Breast epithelium (tissue), 4 donors: Measurements from ENCODE around the gene CTXN2. TPM values are rescaled to one million over a fixed set of nuclear protein-coding genes. Genes with fewer than 3 reads are reported as not detected.

Experiments used
- DNase-seq, 2 donors: peaks; one replicate each; pipeline ENCODE4 v3.0.0-alpha.2; 2019; ENCODE audit warnings: low spot score in 2 of 2
- H3K27ac ChIP-seq, 2 donors: fragments of 200-600 bp; sonication (generic) in 1 of 2; one replicate each; pipeline ENCODE4 v1.5.1; 2016 to 2019; ENCODE audit warnings: mild to moderate bottlenecking in 1 of 2
- H3K27me3 ChIP-seq, 2 donors: fragments of 200-600 bp; sonication (generic) in 1 of 2; one replicate each; pipeline versions ENCODE4 v1.5.1 to v1.6.0; 2017 to 2019; ENCODE audit warnings: control low read depth in 1 of 2, mild to moderate bottlenecking in 1 of 2
- H3K36me3 ChIP-seq: fragments of 200-600 bp; one replicate; pipeline ENCODE4 v1.5.1; 2019
- H3K4me1 ChIP-seq, 2 donors: fragments of 200-600 bp; sonication (generic); one replicate each; pipeline ENCODE4 v1.5.1; 2016 to 2019; ENCODE audit warnings: control low read depth in 1 of 2
- H3K4me3 ChIP-seq, 3 donors: fragments of 200-600 bp; sonication (generic); 1 replicate in 2 of 3; 2 replicates in 1 of 3; pipeline ENCODE4 v1.5.1; 2016 to 2019; ENCODE audit warnings: mild to moderate bottlenecking in 3 of 3, moderate library complexity in 2 of 3
- H3K9me3 ChIP-seq, 2 donors: fragments of 200-600 bp; sonication (generic) in 1 of 2; one replicate each; pipeline ENCODE4 v1.5.1; 2016 to 2019; ENCODE audit warnings: control low read depth in 1 of 2
- CTCF ChIP-seq, 3 donors: fragments of 450-650 bp; IDR thresholded peaks; one replicate each; pipeline ENCODE4 v1.5.1; 2016 to 2017; ENCODE audit warnings: antibody characterized with exemption in 3 of 3, mild to moderate bottlenecking in 3 of 3, moderate library complexity in 3 of 3
- POLR2A ChIP-seq: fragments of 450-650 bp; IDR thresholded peaks from one replicate; pipeline ENCODE4 v1.6.1; 2016; ENCODE audit warnings: antibody characterized with exemption, mild to moderate bottlenecking, moderate library complexity
- POLR2AphosphoS5 ChIP-seq, 3 donors: sonication (generic); formaldehyde crosslinking; IDR thresholded peaks; one replicate each; pipeline ENCODE4 v1.6.1; 2017; ENCODE audit warnings: antibody characterized with exemption in 3 of 3
- intact Hi-C: fragments of 100-400 bp; cut with DNase I; formaldehyde crosslinking; loops from one replicate; pipeline ENCODE4 v1.15.1; 2023; ENCODE audit warnings: low total_unique reads
- total RNA-seq, 3 donors: library from RNA; depleted of rRNA; stranded (reverse); fragments of >200 nt; gene quantifications; one replicate each; pipeline ENCODE4 v1.1.0, GENCODE V29; 2016

Gene CTXN2
- total RNA-seq, 3 donors from 2014 or later = not detected

GRCh38 chr15:48221261-48221660, 29.8 kb downstream of the CTXN2 start:
- Histone ChIP-seq H3K4me3 (no peak overlapping the region), H3K27ac (no peak overlapping the region), H3K4me1 (no peaks in the 10 kb centered on the region), H3K36me3 (no peaks in the 10 kb centered on the region), H3K9me3 (no peaks in the 10 kb centered on the region), H3K27me3 (no peaks in the 10 kb centered on the region)
- intact Hi-C loops = no loop called here
- TF ChIP-seq POLR2A (no peak), POLR2AphosphoS5 (IDR thresholded peaks at IDR 0.05) (no peak), CTCF (IDR thresholded peaks at IDR 0.05) (no peak)
- DNase-seq = no peak

DNA sequence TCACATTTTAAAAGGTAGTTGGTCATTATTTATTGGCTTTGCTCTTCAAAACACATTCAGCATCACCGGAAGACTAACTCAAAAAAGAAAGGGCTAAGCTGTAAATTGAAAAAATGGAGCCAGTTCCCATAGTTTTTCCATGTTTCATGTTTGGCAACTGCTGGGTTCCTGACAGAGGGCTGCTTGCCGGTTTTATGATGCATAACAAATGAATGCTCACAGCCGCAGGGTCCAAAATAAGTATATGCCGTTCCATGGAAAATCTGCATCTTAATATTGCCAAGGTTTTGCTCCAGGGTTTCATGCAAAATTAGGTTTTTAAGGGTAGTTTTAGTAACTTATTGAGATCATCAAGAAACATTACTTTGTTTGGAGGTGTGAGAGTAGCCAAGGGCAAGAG, 30.4 kb downstream of the CTXN2 start:
- TF ChIP-seq CTCF (IDR thresholded peaks at IDR 0.05) (no peak), POLR2A (no peak), POLR2AphosphoS5 (IDR thresholded peaks at IDR 0.05) (no peak)
- H3K4me3 ChIP-seq = no peak overlapping the region

GRCh38 chr15:48222627-48223026, 31.2 kb downstream of the CTXN2 start:
- intact Hi-C loops = no loop called here
- no peaks in the 10 kb centered on the region for H3K9me3 ChIP-seq
- no peaks in the 10 kb centered on the region for H3K27me3 ChIP-seq
- DNase-seq = no peak
- no peak overlapping the region for H3K27ac ChIP-seq
- TF ChIP-seq POLR2AphosphoS5 (IDR thresholded peaks at IDR 0.05) (no peak), CTCF (IDR thresholded peaks at IDR 0.05) (no peak), POLR2A (no peak)
- H3K36me3 ChIP-seq = no peaks in the 10 kb centered on the region
- no peaks in the 10 kb centered on the region for H3K4me1 ChIP-seq
- H3K4me3 ChIP-seq = no peak overlapping the region

More for the DNA sequence above, 30.4 kb downstream of the CTXN2 start:
- H3K27ac ChIP-seq = no peak overlapping the region
- H3K27me3 ChIP-seq = no peaks in the 10 kb centered on the region
- intact Hi-C loops = no loop called here
- no peaks in the 10 kb centered on the region for H3K9me3 ChIP-seq
- no peak for DNase-seq
- no peaks in the 10 kb centered on the region for H3K4me1 ChIP-seq
- no peaks in the 10 kb centered on the region for H3K36me3 ChIP-seq

GRCh38 chr15:48225771-48226170, 34.3 kb downstream of the CTXN2 start:
- Histone ChIP-seq H3K4me3 (no peak overlapping the region), H3K4me1 (no peaks in the 10 kb centered on the region), H3K36me3 (no peaks in the 10 kb centered on the region), H3K27me3 (no peaks in the 10 kb centered on the region), H3K9me3 (no peaks in the 10 kb centered on the region), H3K27ac (no peak overlapping the region)
- TF ChIP-seq CTCF (IDR thresholded peaks at IDR 0.05) (no peak), POLR2A (no peak), POLR2AphosphoS5 (IDR thresholded peaks at IDR 0.05) (no peak)
- DNase-seq = no peak
- intact Hi-C loops = no loop called here

- H3K4me3 ChIP-seq = no peak overlapping the region
- no peaks in the 10 kb centered on the region for H3K4me1 ChIP-seq
- H3K9me3 ChIP-seq = no peaks in the 10 kb centered on the region
- H3K27me3 ChIP-seq = no peaks in the 10 kb centered on the region
- no peak for TF ChIP-seq CTCF (IDR thresholded peaks at IDR 0.05)
- no peak for TF ChIP-seq POLR2AphosphoS5 (IDR thresholded peaks at IDR 0.05)
- TF ChIP-seq POLR2A = no peak
- intact Hi-C loops = no loop called here
- no peak overlapping the region for H3K27ac ChIP-seq
- no peak for DNase-seq
- H3K36me3 ChIP-seq = no peaks in the 10 kb centered on the region
These were observed 39.0 kb downstream of the CTXN2 start for GRCh38 chr15:48230498-48230897.
